Motor neuron (in vitro differentiated cells): ENCODE data around the gene SPAST. TPM values are rescaled to one million over a fixed set of nuclear protein-coding genes. Genes with fewer than 3 reads are reported as not detected.

Experiments used
- total RNA-seq, 8 experiments: library from RNA; unstranded; fragments of 300-600 nt; gene quantifications; 2 replicates each; pipeline versions ENCODE4 v1.2.3 to v1.2.4, GENCODE V29; 2022

Gene SPAST
- total RNA-seq, 8 experiments from 2014 or later = 14.2 to 51.8 (median 40.7) TPM

Other genes starting within 250 kb of the SPAST start
- 10 to 100 TPM; 24.3 to 56.6 (median 34.3) TPM for gene MEMO1, start 52.5 kb upstream of the SPAST start, total RNA-seq
- gene DPY30, start 23.8 kb upstream of the SPAST start, total RNA-seq = 100 to 1,000 TPM in 3 of 8 experiments, 10 to 100 TPM in 5; 75.7 to 117 (median 92.1) TPM
- 10 to 100 TPM in 7 of 8 experiments, 1 to 10 TPM in 1; 9.3 to 29.7 (median 17.0) TPM for gene SLC30A6, start 102.3 kb downstream of the SPAST start, total RNA-seq
- gene NLRC4, start 201.3 kb downstream of the SPAST start, total RNA-seq = 1 to 10 TPM in 4 of 8 experiments, under 1 TPM in 4; 0.33 to 1.6 (median 1.0) TPM
- 10 to 100 TPM; 15.5 to 32.4 (median 21.5) TPM for gene YIPF4, start 214.3 kb downstream of the SPAST start, total RNA-seq